ENCODE results near the gene OLFM2.
"Not testable (repeated sequence)": the region's sequence is repeated elsewhere in the genome, so short reads cannot be mapped to it uniquely, and the experiment has no call there.

The OLFM2 gene

GRCh38 chr19:9936326-9937000 is at the start of gene OLFM2:
TSS of gene OLFM2 (minus strand) at chr19:9936515. CDS start at chr19:9936366, 149 bp downstream.
- no peak for DNase-seq (ENCODE audit: low read depth in 1 of 2, low spot score in 1 of 2)

GRCh38 chr19:9981406-9982260 is 45.3 kb upstream of the OLFM2 start:
- no peak for DNase-seq (ENCODE audit: low read depth in 1 of 2, low spot score in 1 of 2)

GRCh38 chr19:9972103-9972502 is 35.8 kb upstream of the OLFM2 start:
- no peak for DNase-seq (ENCODE audit: low read depth in 1 of 2, low spot score in 1 of 2)

- DNase-seq (ENCODE audit: low read depth in 1 of 2, low spot score in 1 of 2), result no peak
Observed at GRCh38 chr19:9971166-9971897, 35.0 kb upstream of the OLFM2 start.

- DNase-seq (ENCODE audit: low read depth in 1 of 2, low spot score in 1 of 2), result no peak
Observed at GRCh38 chr19:9970481-9970880, 34.2 kb upstream of the OLFM2 start.

- no peak for DNase-seq (ENCODE audit: low read depth in 1 of 2, low spot score in 1 of 2)
Observed at GRCh38 chr19:9969688-9969975, 33.3 kb upstream of the OLFM2 start.

GRCh38 chr19:9968820-9969687 is 32.7 kb upstream of the OLFM2 start:
- no peak for DNase-seq (ENCODE audit: low read depth in 1 of 2, low spot score in 1 of 2)

GRCh38 chr19:9967326-9967725 is 31.0 kb upstream of the OLFM2 start:
- no peak for DNase-seq (ENCODE audit: low read depth in 1 of 2, low spot score in 1 of 2)

GRCh38 chr19:9966448-9966847 is 30.1 kb upstream of the OLFM2 start:
- no peak for DNase-seq (ENCODE audit: low read depth in 1 of 2, low spot score in 1 of 2)

- no peak for DNase-seq (ENCODE audit: low read depth in 1 of 2, low spot score in 1 of 2)
Observed at GRCh38 chr19:9966024-9966423, 29.7 kb upstream of the OLFM2 start.

- DNase-seq (ENCODE audit: low read depth in 1 of 2, low spot score in 1 of 2), result no peak
Observed at GRCh38 chr19:9962623-9963290, 26.4 kb upstream of the OLFM2 start.

- no peak for DNase-seq (ENCODE audit: low read depth in 1 of 2, low spot score in 1 of 2)
Observed at GRCh38 chr19:9961103-9961502, 24.8 kb upstream of the OLFM2 start.

- no peak for DNase-seq (ENCODE audit: low read depth in 1 of 2, low spot score in 1 of 2)
Observed at GRCh38 chr19:9958379-9958821, 22.1 kb upstream of the OLFM2 start.

- DNase-seq (ENCODE audit: low read depth in 1 of 2, low spot score in 1 of 2), result no peak
Observed at GRCh38 chr19:9956956-9957355, 20.6 kb upstream of the OLFM2 start.

GRCh38 chr19:9953802-9954542 is 17.7 kb upstream of the OLFM2 start:
- no peak for DNase-seq (ENCODE audit: low read depth in 1 of 2, low spot score in 1 of 2)

GRCh38 chr19:9952276-9952675 is 16.0 kb upstream of the OLFM2 start:
- DNase-seq (ENCODE audit: low read depth in 1 of 2, low spot score in 1 of 2), result no peak

GRCh38 chr19:9947441-9947840 is 11.1 kb upstream of the OLFM2 start:
- no peak for DNase-seq (ENCODE audit: low read depth in 1 of 2, low spot score in 1 of 2)

- DNase-seq (ENCODE audit: low read depth in 1 of 2, low spot score in 1 of 2), result not testable (repeated sequence)
Observed at GRCh38 chr19:9946528-9947125, 10.3 kb upstream of the OLFM2 start.

GRCh38 chr19:9945319-9945966 is 9.1 kb upstream of the OLFM2 start:
- no peak for DNase-seq (ENCODE audit: low read depth in 1 of 2, low spot score in 1 of 2)
